Inferior parietal cortex (tissue), 1 donor: Measurements from ENCODE around the gene CD6.

ENCODE experiments used
- DNase-seq: peaks from one replicate; pipeline ENCODE4 v3.0.0-alpha.2; 2016; ENCODE audit errors: extremely low spot score

The CD6 gene

GRCh38 chr11:61028135-61028729, 56.8 kb downstream of the CD6 start:
- no peak for DNase-seq

- DNase-seq = no peak
Observed at GRCh38 chr11:61032824-61033223, 61.3 kb downstream of the CD6 start.

- DNase-seq = no peak
Observed at GRCh38 chr11:61033417-61033816, 61.9 kb downstream of the CD6 start.

- no peak for DNase-seq
Observed at GRCh38 chr11:61034111-61034510, 62.6 kb downstream of the CD6 start.

GRCh38 chr11:61034704-61035525, 63.4 kb downstream of the CD6 start:
- DNase-seq = no peak

GRCh38 chr11:61035526-61035835, 64.0 kb downstream of the CD6 start:
- no peak for DNase-seq

- DNase-seq = peak; percentile 69
Observed at GRCh38 chr11:61037441-61038093, 66.1 kb downstream of the CD6 start.

GRCh38 chr11:61039916-61040315, 68.4 kb downstream of the CD6 start:
- no peak for DNase-seq

- DNase-seq = no peak
Observed at GRCh38 chr11:61041755-61042518, 70.5 kb downstream of the CD6 start.

- no peak for DNase-seq
Observed at GRCh38 chr11:61042537-61042936, 71.1 kb downstream of the CD6 start.

GRCh38 chr11:61042961-61043540, 71.6 kb downstream of the CD6 start:
- no peak for DNase-seq

GRCh38 chr11:61045271-61045670, 73.8 kb downstream of the CD6 start:
- no peak for DNase-seq

- DNase-seq = no peak
Observed at GRCh38 chr11:61046833-61047232, 75.4 kb downstream of the CD6 start.

- no peak for DNase-seq
Observed at GRCh38 chr11:61048368-61049062, 77.0 kb downstream of the CD6 start.

- no peak for DNase-seq
Observed at GRCh38 chr11:61049063-61049377, 77.5 kb downstream of the CD6 start.

- no peak for DNase-seq
Observed at GRCh38 chr11:61049859-61050258, 78.4 kb downstream of the CD6 start.

- DNase-seq = no peak
Observed at GRCh38 chr11:61052182-61052972, 80.9 kb downstream of the CD6 start.

- DNase-seq = no peak
Observed at GRCh38 chr11:61053191-61053590, 81.7 kb downstream of the CD6 start.

GRCh38 chr11:61054513-61054912, 83.0 kb downstream of the CD6 start:
- DNase-seq = no peak

GRCh38 chr11:61054927-61055562, 83.6 kb downstream of the CD6 start:
- DNase-seq = no peak
